Endodermal cell (in vitro differentiated cells): ENCODE data around the gene AADACL3. TPM values are rescaled to one million over a fixed set of nuclear protein-coding genes. Genes with fewer than 3 reads are reported as not detected.
A peak's percentile ranks its signal among the peaks of the same experiment; 100 is the strongest.

Experiments
- DNase-seq: peaks from one replicate; pipeline ENCODE4 v3.0.0-alpha.2; 2017
- H3K27ac ChIP-seq: 2 replicates; pipeline ENCODE4 v1.5.1; 2013; ENCODE audit warnings: mild to moderate bottlenecking, low read depth, low read length, moderate library complexity
- H3K27me3 ChIP-seq: 2 replicates; pipeline ENCODE4 v1.6.1; 2013; ENCODE audit warnings: mild to moderate bottlenecking, low read length, moderate library complexity; ENCODE audit not compliant: insufficient read depth, control insufficient read depth, poor library complexity, severe bottlenecking
- H3K36me3 ChIP-seq: 2 replicates; pipeline ENCODE4 v1.7.0; 2013; ENCODE audit warnings: mild to moderate bottlenecking, low read length, moderate library complexity; ENCODE audit not compliant: control insufficient read depth, insufficient read depth
- H3K4me1 ChIP-seq: one replicate; pipeline ENCODE4 v1.7.0; 2013; ENCODE audit warnings: low read length; ENCODE audit not compliant: control insufficient read depth, insufficient read depth
- H3K4me3 ChIP-seq: 2 replicates; pipeline ENCODE4 v1.5.1; 2013; ENCODE audit warnings: mild to moderate bottlenecking, low read length, moderate library complexity
- H3K9ac ChIP-seq: 2 replicates; pipeline ENCODE4 v1.6.1; 2013; ENCODE audit warnings: mild to moderate bottlenecking, low read length, moderate library complexity; ENCODE audit not compliant: poor library complexity, severe bottlenecking; ENCODE audit errors: extremely low read depth
- H3K9me3 ChIP-seq: 2 replicates; pipeline ENCODE4 v1.6.1; 2013; ENCODE audit warnings: mild to moderate bottlenecking, low read length, moderate library complexity; ENCODE audit not compliant: control insufficient read depth
- H3K27ac Mint-ChIP-seq: 2 replicates; pipeline ENCODE4 v1.8.0; 2020; ENCODE audit warnings: mixed read lengths
- H3K27me3 Mint-ChIP-seq: 2 replicates; pipeline ENCODE4 v1.8.0; 2021; ENCODE audit warnings: mild to moderate bottlenecking, mixed read lengths; ENCODE audit not compliant: insufficient read depth
- H3K36me3 Mint-ChIP-seq: 2 replicates; pipeline ENCODE4 v1.8.0; 2020; ENCODE audit warnings: low read depth, mixed read lengths
- H3K4me1 Mint-ChIP-seq: 2 replicates; pipeline ENCODE4 v1.8.0; 2020; ENCODE audit warnings: mixed read lengths
- H3K4me3 Mint-ChIP-seq: 2 replicates; pipeline ENCODE4 v1.8.0; 2020; ENCODE audit warnings: mild to moderate bottlenecking, moderate library complexity, mixed read lengths
- H3K9me3 Mint-ChIP-seq: 2 replicates; pipeline ENCODE4 v1.8.0; 2020; ENCODE audit warnings: mild to moderate bottlenecking, mixed read lengths
- CTCF ChIP-seq: fragments of 200-600 bp; sonication (generic); conservative IDR thresholded peaks from 2 replicates; pipeline ENCODE4 v1.5.0; 2021; ENCODE audit warnings: antibody characterized with exemption, mild to moderate bottlenecking
- WGBS, 2 experiments: methylation state at CpG; one replicate each; pipeline versions ENCODE4 v1.1.5 to v1.1.7; 2013; ENCODE audit warnings: missing lambda C conversion rate in 2 of 2, mixed read lengths in 1 of 2; ENCODE audit not compliant: insufficient coverage in 1 of 2, insufficient read length in 1 of 2; 5-methylcytosine and 5-hydroxymethylcytosine counted together
- total RNA-seq, 2 donors: library from RNA; stranded (reverse); fragmentation: NEBNext Ultra II Directional in 1 of 2; extraction: Animal tissue kit (Norgen Biotek cat#: 25700) in 1 of 2; gene quantifications; 2 replicates in 1 of 2; 3 replicates in 1 of 2; pipeline ENCODE4 v1.2.1, GENCODE V29; 2021

AADACL3 gene
- total RNA-seq, 2 donors from 2014 or later: 0.24 TPM; not detected in 1

- Mint-ChIP-seq H3K27me3 (no peaks in the 10 kb centered on the region), H3K4me1 (no peaks in the 10 kb centered on the region), H3K9me3 (no peaks in the 10 kb centered on the region), H3K27ac (no peak overlapping the region), H3K36me3 (no peaks in the 10 kb centered on the region), H3K4me3 (no peak overlapping the region)
- no peak overlapping the region for H3K9ac ChIP-seq
- WGBS, 2 experiments: 75 to 83% methylated on average over 1 to 2 of the region's 2 CpGs
- no peak overlapping the region for H3K4me3 ChIP-seq
- no peaks in the 10 kb centered on the region for H3K4me1 ChIP-seq
- H3K27me3 ChIP-seq: no peaks in the 10 kb centered on the region
- no peak overlapping the region for H3K27ac ChIP-seq
- no peaks in the 10 kb centered on the region for H3K9me3 ChIP-seq
- no peak for TF ChIP-seq CTCF
- DNase-seq: peak; percentile 14
- no peaks in the 10 kb centered on the region for H3K36me3 ChIP-seq
Observed at GRCh38 chr1:12769031-12769430, 53.1 kb downstream of the AADACL3 start.

DNA sequence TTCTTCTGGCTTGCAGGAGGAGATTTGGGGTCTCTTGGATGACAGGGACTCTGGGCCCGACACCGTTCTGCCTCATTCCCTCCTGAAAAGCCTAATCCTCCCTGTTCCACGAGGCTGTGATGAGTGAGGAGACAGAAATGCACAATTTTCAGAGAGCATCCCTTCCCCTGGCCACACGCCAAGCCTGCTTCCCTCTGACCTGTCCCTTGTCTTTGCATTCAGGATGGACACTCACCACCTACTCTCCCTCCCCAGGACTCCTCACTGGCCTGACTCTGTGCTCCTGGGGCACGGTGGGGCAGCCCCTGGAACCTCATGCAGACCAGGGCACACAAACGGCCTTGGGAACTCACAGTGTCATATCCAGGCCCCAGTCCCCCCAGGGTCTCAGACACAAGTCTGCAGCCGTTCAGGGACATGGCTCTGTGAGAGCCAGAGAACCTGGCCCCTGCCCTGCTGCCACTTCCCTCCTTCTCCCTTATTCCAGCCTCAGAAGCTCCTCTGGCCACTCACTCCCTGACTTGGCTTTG, 54.1 kb downstream of the AADACL3 start:
- no peaks in the 10 kb centered on the region for H3K4me1 Mint-ChIP-seq
- H3K9me3 Mint-ChIP-seq: no peaks in the 10 kb centered on the region
- no peaks in the 10 kb centered on the region for H3K9me3 ChIP-seq
- no peak overlapping the region for H3K27ac ChIP-seq
- no peaks in the 10 kb centered on the region for H3K27me3 ChIP-seq
- 33 to 79% methylated on average over 1 to 7 of the region's 7 CpGs for WGBS, 2 experiments
- H3K9ac ChIP-seq: no peak overlapping the region
- DNase-seq: no peak
- H3K4me1 ChIP-seq: no peaks in the 10 kb centered on the region
- H3K27ac Mint-ChIP-seq: no peak overlapping the region
- no peak for TF ChIP-seq CTCF
- peaks cover 2% of the 10 kb centered on the region for H3K27me3 Mint-ChIP-seq
- no peak overlapping the region for H3K4me3 ChIP-seq
- H3K4me3 Mint-ChIP-seq: no peak overlapping the region
- no peaks in the 10 kb centered on the region for H3K36me3 ChIP-seq
- no peaks in the 10 kb centered on the region for H3K36me3 Mint-ChIP-seq

DNA sequence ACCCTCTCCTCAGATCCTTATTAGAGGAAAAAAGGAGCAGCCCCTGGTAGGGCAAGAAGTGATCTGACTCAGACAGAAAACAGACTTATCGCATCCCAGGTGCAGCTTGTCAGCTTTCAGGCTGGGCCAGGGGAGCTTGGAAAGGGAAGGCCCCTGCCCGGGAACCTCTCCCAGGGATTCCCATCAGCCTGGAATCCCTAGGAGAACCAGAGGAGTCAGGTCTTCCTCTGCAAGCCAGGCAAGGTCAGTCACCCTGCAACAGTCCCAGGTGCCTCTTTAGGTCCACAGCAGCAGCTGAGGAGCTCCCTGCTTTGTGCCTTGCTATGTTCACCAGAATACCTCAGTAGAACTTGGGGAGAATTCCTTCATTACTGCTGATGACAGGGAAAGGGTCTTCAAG, 54.7 kb downstream of the AADACL3 start:
- no peak overlapping the region for H3K4me3 ChIP-seq
- no peak overlapping the region for H3K27ac Mint-ChIP-seq

More for the DNA sequence above, 54.7 kb downstream of the AADACL3 start:
- no peaks in the 10 kb centered on the region for H3K9me3 Mint-ChIP-seq
- no peaks in the 10 kb centered on the region for H3K4me1 Mint-ChIP-seq
- H3K4me3 Mint-ChIP-seq: no peak overlapping the region
- no peak for DNase-seq
- TF ChIP-seq CTCF: no peak
- peaks cover 3% of the 10 kb centered on the region for H3K27me3 Mint-ChIP-seq
- H3K36me3 Mint-ChIP-seq: no peaks in the 10 kb centered on the region
- Histone ChIP-seq H3K9ac (no peak overlapping the region), H3K4me1 (no peaks in the 10 kb centered on the region), H3K9me3 (no peaks in the 10 kb centered on the region), H3K36me3 (no peaks in the 10 kb centered on the region), H3K27ac (no peak overlapping the region), H3K27me3 (no peaks in the 10 kb centered on the region)
- WGBS, 2 experiments: 85 to 100% methylated on average over 1 to 2 of the region's 2 CpGs
